HG02938 (cell line): ENCODE measurements around the gene GPR180.
"Not testable (repeated sequence)": the region's sequence is repeated elsewhere in the genome, so short reads cannot be mapped to it uniquely, and the experiment has no call there.

Experiments used
- ATAC-seq: cut with Tn5 transposase; IDR thresholded peaks from one replicate; pipeline ENCODE4 v1.9.1; 2021; ENCODE audit warnings: mild to moderate bottlenecking, moderate library complexity; ENCODE audit not compliant: unreplicated experiment

The GPR180 gene

GRCh38 chr13:94595950-94596574 is 5.6 kb upstream of the GPR180 start, which contains the start of gene TGDS:
Gene TGDS (minus strand): TSS chr13:94596152. CDS start chr13:94596136, 16 bp downstream.
- ATAC-seq, result peak; percentile 93

GRCh38 chr13:94596575-94596971 is 5.1 kb upstream of the GPR180 start:
- peak; percentile 0 for ATAC-seq

- no peak for ATAC-seq
Measured at GRCh38 chr13:94598281-94598680, 3.4 kb upstream of the GPR180 start.

- no peak for ATAC-seq
Measured at GRCh38 chr13:94599877-94600276, 1.8 kb upstream of the GPR180 start.

GRCh38 chr13:94602467-94602866 is 810 bp downstream of the GPR180 start:
- no peak for ATAC-seq

- no peak for ATAC-seq
Measured at GRCh38 chr13:94607056-94607455, 5.4 kb downstream of the GPR180 start.

GRCh38 chr13:94607939-94608338 is 6.3 kb downstream of the GPR180 start:
- no peak for ATAC-seq

GRCh38 chr13:94608586-94608985 is 6.9 kb downstream of the GPR180 start:
- no peak for ATAC-seq

- no peak for ATAC-seq
Measured at GRCh38 chr13:94609196-94609595, 7.5 kb downstream of the GPR180 start.

GRCh38 chr13:94610475-94610874 is 8.8 kb downstream of the GPR180 start:
- ATAC-seq, result no peak

- no peak for ATAC-seq
Measured at GRCh38 chr13:94612050-94612449, 10.4 kb downstream of the GPR180 start.

GRCh38 chr13:94613051-94613450 is 11.4 kb downstream of the GPR180 start:
- no peak for ATAC-seq

- peak; percentile 54 for ATAC-seq
Measured at GRCh38 chr13:94617389-94618000, 15.8 kb downstream of the GPR180 start.

GRCh38 chr13:94620286-94620896 is 18.7 kb downstream of the GPR180 start:
- peak; percentile 87 for ATAC-seq

- no peak for ATAC-seq
Measured at GRCh38 chr13:94622344-94622743, 20.7 kb downstream of the GPR180 start.

- ATAC-seq, result no peak
Measured at GRCh38 chr13:94623316-94623715, 21.7 kb downstream of the GPR180 start.

GRCh38 chr13:94630858-94631257 is 29.2 kb downstream of the GPR180 start:
- ATAC-seq, result no peak

- no peak for ATAC-seq
Measured at GRCh38 chr13:94632226-94632980, 30.7 kb downstream of the GPR180 start.

- not testable (repeated sequence) for ATAC-seq
Measured at GRCh38 chr13:94636096-94636495, 34.4 kb downstream of the GPR180 start.

- ATAC-seq, result no peak
Measured at GRCh38 chr13:94636942-94637578, 35.4 kb downstream of the GPR180 start.

- not testable (repeated sequence) for ATAC-seq
Measured at GRCh38 chr13:94637677-94638076, 36.0 kb downstream of the GPR180 start.
